WTC11 (cell line): ENCODE results near the gene JOSD1.

ENCODE experiments used
- CTCF ChIP-seq: fragments of 200-600 bp; IDR thresholded peaks from 2 replicates; pipeline ENCODE4 v1.8.0; 2022; ENCODE audit warnings: antibody characterized with exemption
- ETV6 ChIP-seq: sonication (generic); formaldehyde crosslinking; IDR thresholded peaks from 2 replicates; pipeline ENCODE4 v1.8.1; 2022; ENCODE audit warnings: mild to moderate bottlenecking, missing genetic modification reagents
- PREB ChIP-seq: sonication (generic); formaldehyde crosslinking; IDR thresholded peaks from 2 replicates; pipeline ENCODE4 v1.8.1; 2022; ENCODE audit warnings: mild to moderate bottlenecking, missing genetic modification reagents, moderate library complexity, borderline replicate concordance
- RELA ChIP-seq: sonication (generic); formaldehyde crosslinking; IDR thresholded peaks from 2 replicates; pipeline ENCODE4 v1.8.1; 2022; ENCODE audit warnings: missing genetic modification reagents, mild to moderate bottlenecking, borderline replicate concordance
- USF1 ChIP-seq: sonication (generic); formaldehyde crosslinking; IDR thresholded peaks from 2 replicates; pipeline ENCODE4 v1.8.0; 2022; ENCODE audit warnings: mild to moderate bottlenecking, missing genetic modification reagents
- ZNF671 ChIP-seq: fragments of 250-450 bp; sonication (Bioruptor Pico); IDR thresholded peaks from 2 replicates; pipeline ENCODE4 v1.8.0; 2021; ENCODE audit warnings: mild to moderate bottlenecking

- no peak for TF ChIP-seq RELA
- no peak for TF ChIP-seq CTCF
- TF ChIP-seq ZNF671 (CRISPR knock-in tag) = no peak
- no peak for TF ChIP-seq USF1 (CRISPR knock-in tag)
- no peak for TF ChIP-seq PREB (CRISPR knock-in tag)
- no peak for TF ChIP-seq ETV6 (CRISPR knock-in tag)
Observed at GRCh38 chr22:38730411-38730871, 29.7 kb upstream of the JOSD1 start.
